HepG2 (cell line): ENCODE measurements around the gene PEMT. TPM values are rescaled to one million over a fixed set of nuclear protein-coding genes. Genes with fewer than 3 reads are reported as not detected.

ENCODE experiments used
- DNMT1 ChIP-seq: sonication (generic); formaldehyde crosslinking; IDR thresholded peaks from 2 replicates; pipeline ENCODE4 v1.5.1; 2020; ENCODE audit warnings: mild to moderate bottlenecking, missing genetic modification reagents
- DR1 ChIP-seq: sonication (generic); formaldehyde crosslinking; IDR thresholded peaks from 2 replicates; pipeline ENCODE4 v1.8.0; 2021; ENCODE audit warnings: mild to moderate bottlenecking, missing genetic modification reagents, inconsistent platforms
- GTF3A ChIP-seq: sonication (generic); formaldehyde crosslinking; conservative IDR thresholded peaks from 2 replicates; pipeline ENCODE4 v1.4.0; 2020; ENCODE audit warnings: mild to moderate bottlenecking, missing genetic modification reagents
- KLF15 ChIP-seq: sonication (generic); formaldehyde crosslinking; IDR thresholded peaks from 2 replicates; pipeline ENCODE4 v1.8.1; 2023; ENCODE audit warnings: borderline replicate concordance, mild to moderate bottlenecking, inconsistent platforms, missing genetic modification reagents, mixed read lengths
- MLLT10 ChIP-seq: sonication (generic); formaldehyde crosslinking; IDR thresholded peaks from 2 replicates; pipeline ENCODE4 v1.4.0; 2020; ENCODE audit warnings: missing genetic modification reagents
- MTA1 ChIP-seq: sonication (generic); formaldehyde crosslinking; IDR thresholded peaks from 2 replicates; pipeline ENCODE4 v1.4.0; 2020; ENCODE audit warnings: missing genetic modification reagents, mild to moderate bottlenecking, borderline replicate concordance
- NFATC3 ChIP-seq: sonication (generic); formaldehyde crosslinking; IDR thresholded peaks from 2 replicates; pipeline ENCODE4 v1.5.1; 2020; ENCODE audit warnings: mild to moderate bottlenecking, missing genetic modification reagents
- RBM39 ChIP-seq: fragments of 200-400 bp; formaldehyde crosslinking; IDR thresholded peaks from one replicate; pipeline ENCODE4 v1.6.1; 2018; ENCODE audit warnings: antibody characterized with exemption, mild to moderate bottlenecking, low read depth, low read length; ENCODE audit not compliant: poor library complexity, severe bottlenecking
- SCMH1 ChIP-seq: sonication (generic); formaldehyde crosslinking; IDR thresholded peaks from 2 replicates; pipeline ENCODE4 v1.9.0; 2021; ENCODE audit warnings: missing genetic modification reagents, mild to moderate bottlenecking, borderline replicate concordance
- ZNF224 ChIP-seq: sonication (generic); formaldehyde crosslinking; IDR thresholded peaks from 2 replicates; pipeline ENCODE4 v1.5.0; 2020; ENCODE audit warnings: mild to moderate bottlenecking, missing genetic modification reagents
- ZNF432 ChIP-seq: sonication (generic); formaldehyde crosslinking; IDR thresholded peaks from 2 replicates; pipeline ENCODE4 v1.5.0; 2020; ENCODE audit warnings: missing genetic modification reagents, mild to moderate bottlenecking, borderline replicate concordance
- ZNF510 ChIP-seq: sonication (generic); formaldehyde crosslinking; IDR thresholded peaks from 2 replicates; pipeline ENCODE4 v1.4.0; 2020; ENCODE audit warnings: low read depth, mild to moderate bottlenecking, missing genetic modification reagents
- ZNF878 ChIP-seq: sonication (generic); formaldehyde crosslinking; IDR thresholded peaks from 2 replicates; pipeline ENCODE4 v1.8.1; 2023; ENCODE audit warnings: mild to moderate bottlenecking, missing genetic modification reagents, moderate library complexity
- polyA plus RNA-seq, 8 experiments: library from polyadenylated mRNA; depleted of rRNA in 3 of 8; stranded (reverse) in 7 of 8; unstranded in 1 of 8; fragments of >200 nt; fragmentation: Illumina TruSeq in 4 of 8; extraction: Trizol in 4 of 8; gene quantifications; 2 replicates each; pipeline versions ENCODE4 v1.2.1 to v1.2.3, GENCODE V29; 2011 to 2016; ENCODE audit warnings: low read depth in 4 of 8, missing spikeins in 1 of 8, mixed read lengths in 1 of 8; ENCODE audit not compliant: insufficient read depth in 1 of 8
- total RNA-seq, 5 experiments: library from RNA; depleted of rRNA; stranded (reverse); fragments of >200 nt; fragmentation: Illumina TruSeq; extraction: Trizol; gene quantifications; 2 replicates each; pipeline ENCODE4 v1.2.3, GENCODE V29; 2016; ENCODE audit warnings: low read depth in 1 of 5
- TF ChIP-seq, protein P1 (sequence below): sonication (generic); IDR thresholded peaks from 2 replicates; pipeline ENCODE4 v1.6.1; 2016; ENCODE audit warnings: low read depth, borderline replicate concordance
- TF ChIP-seq, protein P2 (sequence below): sonication (generic); formaldehyde crosslinking; IDR thresholded peaks from 2 replicates; pipeline ENCODE4 v1.5.0; 2020; ENCODE audit warnings: missing genetic modification reagents, mild to moderate bottlenecking, borderline replicate concordance
- TF ChIP-seq, protein P3 (sequence below): sonication (generic); formaldehyde crosslinking; IDR thresholded peaks from 2 replicates; pipeline ENCODE4 v1.8.1; 2022; ENCODE audit warnings: mild to moderate bottlenecking, missing genetic modification reagents
- TF ChIP-seq, protein P4 (sequence below): sonication (generic); formaldehyde crosslinking; IDR thresholded peaks from 2 replicates; pipeline ENCODE4 v1.4.0; 2020; ENCODE audit warnings: missing genetic modification reagents
- TF ChIP-seq, protein P5 (sequence below): sonication (generic); formaldehyde crosslinking; IDR thresholded peaks from 2 replicates; pipeline ENCODE4 v1.5.0; 2020; ENCODE audit warnings: mild to moderate bottlenecking, missing genetic modification reagents
- TF ChIP-seq, protein P6 (sequence below): sonication (generic); formaldehyde crosslinking; IDR thresholded peaks from 2 replicates; pipeline ENCODE4 v1.4.0; 2020; ENCODE audit warnings: low read depth, mild to moderate bottlenecking, missing genetic modification reagents

The PEMT gene
- total and polyA plus RNA-seq, 2 of the 13 experiments (the other 11 are each of a cell fraction or from before 2014, with no cell fraction given) = 31.7 to 43.6 TPM

DNA sequence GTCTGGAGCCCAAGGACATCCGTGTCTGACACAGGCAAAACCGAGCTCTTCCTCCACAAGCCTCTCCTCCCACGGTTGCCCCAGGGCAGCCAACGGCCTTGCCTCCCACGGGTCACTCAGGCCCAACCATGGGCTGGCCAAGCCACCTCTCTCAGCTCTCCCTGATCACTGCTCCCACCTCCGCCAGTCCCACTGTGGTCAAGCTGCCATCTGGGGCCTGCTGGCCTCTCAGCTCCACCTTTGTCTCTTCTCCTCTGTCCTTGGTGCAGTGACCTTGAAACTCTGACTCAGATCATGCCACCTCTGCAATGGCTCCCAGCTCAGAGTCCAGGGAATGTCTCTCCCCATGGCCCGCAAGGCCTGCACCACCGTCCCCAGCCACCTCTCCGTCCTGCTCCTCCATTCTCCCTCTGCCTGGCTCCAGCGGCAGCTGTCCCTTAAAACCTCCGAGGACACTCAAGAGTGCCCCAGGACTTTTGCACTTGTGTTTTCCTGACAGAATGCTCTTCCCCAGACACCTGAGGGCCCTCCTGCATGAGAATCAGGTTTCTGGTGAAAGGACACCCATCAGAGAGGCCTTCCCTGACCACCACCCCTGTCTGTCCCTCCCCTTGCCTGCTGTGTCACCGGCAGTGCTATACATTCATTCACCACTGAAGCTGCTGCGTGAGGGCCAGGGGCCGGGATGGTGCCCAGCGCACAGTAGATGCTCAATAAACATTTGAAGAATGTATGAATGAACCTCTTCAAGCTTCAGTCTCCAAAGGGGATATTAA lies 19.3 kb downstream of the PEMT start (continued):
- TF ChIP-seq DNMT1 (CRISPR knock-in tag) (no peak), NFATC3 (no peak), SCMH1 (CRISPR knock-in tag) (no peak), DR1 (CRISPR knock-in tag) (no peak; the same call in 1 of the 2 replicates), RBM39 (peak; percentile 38), ZNF878 (CRISPR knock-in tag) (no peak), KLF15 (CRISPR knock-in tag) (no peak), MTA1 (CRISPR knock-in tag) (peak; percentile 91), MLLT10 (CRISPR knock-in tag) (no peak), ZNF432 (CRISPR knock-in tag) (no peak), ZNF224 (no peak), ZNF510 (CRISPR knock-in tag) (no peak), GTF3A (CRISPR knock-in tag) (0 out of 2 replicates have a peak, but pooled peaks have one; percentile 28)
- TF ChIP-seq, protein P1, sequence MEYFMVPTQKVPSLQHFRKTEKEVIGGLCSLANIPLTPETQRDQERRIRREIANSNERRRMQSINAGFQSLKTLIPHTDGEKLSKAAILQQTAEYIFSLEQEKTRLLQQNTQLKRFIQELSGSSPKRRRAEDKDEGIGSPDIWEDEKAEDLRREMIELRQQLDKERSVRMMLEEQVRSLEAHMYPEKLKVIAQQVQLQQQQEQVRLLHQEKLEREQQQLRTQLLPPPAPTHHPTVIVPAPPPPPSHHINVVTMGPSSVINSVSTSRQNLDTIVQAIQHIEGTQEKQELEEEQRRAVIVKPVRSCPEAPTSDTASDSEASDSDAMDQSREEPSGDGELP = peak; percentile 10; the same call in 1 of the 2 replicates
- TF ChIP-seq, protein P2, sequence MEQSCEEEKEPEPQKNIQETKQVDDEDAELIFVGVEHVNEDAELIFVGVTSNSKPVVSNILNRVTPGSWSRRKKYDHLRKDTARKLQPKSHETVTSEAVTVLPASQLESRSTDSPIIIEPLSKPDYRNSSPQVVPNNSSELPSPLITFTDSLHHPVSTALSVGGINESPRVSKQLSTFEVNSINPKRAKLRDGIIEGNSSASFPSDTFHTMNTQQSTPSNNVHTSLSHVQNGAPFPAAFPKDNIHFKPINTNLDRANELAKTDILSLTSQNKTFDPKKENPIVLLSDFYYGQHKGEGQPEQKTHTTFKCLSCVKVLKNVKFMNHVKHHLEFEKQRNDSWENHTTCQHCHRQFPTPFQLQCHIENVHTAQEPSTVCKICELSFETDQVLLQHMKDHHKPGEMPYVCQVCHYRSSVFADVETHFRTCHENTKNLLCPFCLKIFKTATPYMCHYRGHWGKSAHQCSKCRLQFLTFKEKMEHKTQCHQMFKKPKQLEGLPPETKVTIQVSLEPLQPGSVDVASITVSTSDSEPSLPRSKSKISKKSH (CRISPR knock-in tag) = no peak
- TF ChIP-seq, protein P3, sequence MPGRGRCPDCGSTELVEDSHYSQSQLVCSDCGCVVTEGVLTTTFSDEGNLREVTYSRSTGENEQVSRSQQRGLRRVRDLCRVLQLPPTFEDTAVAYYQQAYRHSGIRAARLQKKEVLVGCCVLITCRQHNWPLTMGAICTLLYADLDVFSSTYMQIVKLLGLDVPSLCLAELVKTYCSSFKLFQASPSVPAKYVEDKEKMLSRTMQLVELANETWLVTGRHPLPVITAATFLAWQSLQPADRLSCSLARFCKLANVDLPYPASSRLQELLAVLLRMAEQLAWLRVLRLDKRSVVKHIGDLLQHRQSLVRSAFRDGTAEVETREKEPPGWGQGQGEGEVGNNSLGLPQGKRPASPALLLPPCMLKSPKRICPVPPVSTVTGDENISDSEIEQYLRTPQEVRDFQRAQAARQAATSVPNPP (CRISPR knock-in tag) = no peak
- TF ChIP-seq, protein P4, sequence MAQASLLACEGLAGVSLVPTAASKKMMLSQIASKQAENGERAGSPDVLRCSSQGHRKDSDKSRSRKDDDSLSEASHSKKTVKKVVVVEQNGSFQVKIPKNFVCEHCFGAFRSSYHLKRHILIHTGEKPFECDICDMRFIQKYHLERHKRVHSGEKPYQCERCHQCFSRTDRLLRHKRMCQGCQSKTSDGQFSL = no peak
- TF ChIP-seq, protein P5, sequence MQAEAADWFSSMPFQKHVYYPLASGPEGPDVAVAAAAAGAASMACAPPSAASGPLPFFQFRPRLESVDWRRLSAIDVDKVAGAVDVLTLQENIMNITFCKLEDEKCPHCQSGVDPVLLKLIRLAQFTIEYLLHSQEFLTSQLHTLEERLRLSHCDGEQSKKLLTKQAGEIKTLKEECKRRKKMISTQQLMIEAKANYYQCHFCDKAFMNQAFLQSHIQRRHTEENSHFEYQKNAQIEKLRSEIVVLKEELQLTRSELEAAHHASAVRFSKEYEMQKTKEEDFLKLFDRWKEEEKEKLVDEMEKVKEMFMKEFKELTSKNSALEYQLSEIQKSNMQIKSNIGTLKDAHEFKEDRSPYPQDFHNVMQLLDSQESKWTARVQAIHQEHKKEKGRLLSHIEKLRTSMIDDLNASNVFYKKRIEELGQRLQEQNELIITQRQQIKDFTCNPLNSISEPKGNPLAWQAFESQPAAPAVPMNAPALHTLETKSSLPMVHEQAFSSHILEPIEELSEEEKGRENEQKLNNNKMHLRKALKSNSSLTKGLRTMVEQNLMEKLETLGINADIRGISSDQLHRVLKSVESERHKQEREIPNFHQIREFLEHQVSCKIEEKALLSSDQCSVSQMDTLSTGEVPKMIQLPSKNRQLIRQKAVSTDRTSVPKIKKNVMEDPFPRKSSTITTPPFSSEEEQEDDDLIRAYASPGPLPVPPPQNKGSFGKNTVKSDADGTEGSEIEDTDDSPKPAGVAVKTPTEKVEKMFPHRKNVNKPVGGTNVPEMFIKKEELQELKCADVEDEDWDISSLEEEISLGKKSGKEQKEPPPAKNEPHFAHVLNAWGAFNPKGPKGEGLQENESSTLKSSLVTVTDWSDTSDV (CRISPR knock-in tag) = no peak
- TF ChIP-seq, protein P6, sequence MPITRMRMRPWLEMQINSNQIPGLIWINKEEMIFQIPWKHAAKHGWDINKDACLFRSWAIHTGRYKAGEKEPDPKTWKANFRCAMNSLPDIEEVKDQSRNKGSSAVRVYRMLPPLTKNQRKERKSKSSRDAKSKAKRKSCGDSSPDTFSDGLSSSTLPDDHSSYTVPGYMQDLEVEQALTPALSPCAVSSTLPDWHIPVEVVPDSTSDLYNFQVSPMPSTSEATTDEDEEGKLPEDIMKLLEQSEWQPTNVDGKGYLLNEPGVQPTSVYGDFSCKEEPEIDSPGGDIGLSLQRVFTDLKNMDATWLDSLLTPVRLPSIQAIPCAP (CRISPR knock-in tag) = no peak
